Neural progenitor cell (in vitro differentiated cells): ENCODE results near the gene CLCN4. TPM values are rescaled to one million over a fixed set of nuclear protein-coding genes. Genes with fewer than 3 reads are reported as not detected.

Source experiments
- DNase-seq: peaks from one replicate; pipeline ENCODE4 v3.0.0-alpha.2; 2016; ENCODE audit warnings: low spot score
- H2AFZ ChIP-seq: fragments of 200-600 bp; sonication (generic); replicated peaks from 2 replicates; pipeline ENCODE4 v1.6.1; 2016; ENCODE audit warnings: antibody characterized with exemption
- H3F3A ChIP-seq: fragments of 200-600 bp; sonication (generic); 2 replicates; pipeline ENCODE4 v1.6.1; 2016; ENCODE audit warnings: antibody characterized with exemption, low read depth
- H3K27ac ChIP-seq: fragments of 200-600 bp; sonication (generic); 2 replicates; pipeline ENCODE4 v1.5.1; 2016; ENCODE audit warnings: mild to moderate bottlenecking
- H3K27me3 ChIP-seq: fragments of 200-600 bp; sonication (generic); 2 replicates; pipeline ENCODE4 v1.6.1; 2016; ENCODE audit warnings: mild to moderate bottlenecking, moderate library complexity
- H3K36me3 ChIP-seq: fragments of 200-600 bp; sonication (generic); 2 replicates; pipeline ENCODE4 v1.5.1; 2016
- H3K4me1 ChIP-seq: fragments of 200-600 bp; sonication (generic); 2 replicates; pipeline ENCODE4 v1.6.1; 2016; ENCODE audit warnings: mixed run types
- H3K4me2 ChIP-seq: fragments of 200-600 bp; sonication (generic); 2 replicates; pipeline ENCODE4 v1.6.1; 2016
- H3K4me3 ChIP-seq: fragments of 200-600 bp; sonication (generic); 2 replicates; pipeline ENCODE4 v1.5.1; 2016
- H3K79me2 ChIP-seq: fragments of 200-600 bp; sonication (generic); 2 replicates; pipeline ENCODE4 v1.6.1; 2016; ENCODE audit warnings: low read depth
- H3K9ac ChIP-seq: fragments of 200-600 bp; sonication (generic); 2 replicates; pipeline ENCODE4 v1.6.1; 2016
- H3K9me3 ChIP-seq: fragments of 200-600 bp; sonication (generic); 2 replicates; pipeline ENCODE4 v1.5.1; 2016; ENCODE audit warnings: low read depth
- H4K20me1 ChIP-seq: fragments of 200-600 bp; sonication (generic); 2 replicates; pipeline ENCODE4 v1.6.1; 2016; ENCODE audit warnings: low read depth
- H3K27ac Mint-ChIP-seq: 3 replicates; pipeline ENCODE4 v1.8.0; 2021; ENCODE audit warnings: mixed read lengths
- H3K27me3 Mint-ChIP-seq: 2 replicates; pipeline ENCODE4 v1.8.0; 2022; ENCODE audit warnings: low read depth, mild to moderate bottlenecking, inconsistent platforms, moderate library complexity, mixed read lengths; ENCODE audit not compliant: insufficient read depth
- H3K36me3 Mint-ChIP-seq: 3 replicates; pipeline ENCODE4 v1.8.0; 2021; ENCODE audit warnings: mixed read lengths
- H3K4me1 Mint-ChIP-seq: 3 replicates; pipeline ENCODE4 v1.8.0; 2021; ENCODE audit warnings: mixed read lengths
- H3K4me3 Mint-ChIP-seq: 3 replicates; pipeline ENCODE4 v1.8.0; 2021; ENCODE audit warnings: mild to moderate bottlenecking, moderate library complexity, mixed read lengths
- H3K9me3 Mint-ChIP-seq: 3 replicates; pipeline ENCODE4 v1.8.0; 2020; ENCODE audit warnings: mixed read lengths
- CTCF ChIP-seq: fragments of 200-600 bp; sonication (generic); IDR thresholded peaks from 2 replicates; pipeline ENCODE4 v1.5.1; 2017; ENCODE audit warnings: antibody characterized with exemption, mild to moderate bottlenecking
- EZH2 ChIP-seq: fragments of 200-600 bp; sonication (generic); IDR thresholded peaks from 2 replicates; pipeline ENCODE4 v1.6.1; 2017; ENCODE audit warnings: antibody characterized with exemption, mild to moderate bottlenecking, moderate library complexity
- EZH2phosphoT487 ChIP-seq: fragments of 200-600 bp; sonication (generic); IDR thresholded peaks from 2 replicates; pipeline ENCODE4 v1.6.1; 2017; ENCODE audit warnings: antibody characterized with exemption
- total RNA-seq: library from RNA; depleted of rRNA; stranded (reverse); fragments of >200 nt; gene quantifications from 2 replicates; pipeline ENCODE4 v1.2.3, GENCODE V29; 2015; ENCODE audit warnings: low replicate concordance

Gene CLCN4
- total RNA-seq, 1 donor from 2014 or later = 6.6 TPM

DNA sequence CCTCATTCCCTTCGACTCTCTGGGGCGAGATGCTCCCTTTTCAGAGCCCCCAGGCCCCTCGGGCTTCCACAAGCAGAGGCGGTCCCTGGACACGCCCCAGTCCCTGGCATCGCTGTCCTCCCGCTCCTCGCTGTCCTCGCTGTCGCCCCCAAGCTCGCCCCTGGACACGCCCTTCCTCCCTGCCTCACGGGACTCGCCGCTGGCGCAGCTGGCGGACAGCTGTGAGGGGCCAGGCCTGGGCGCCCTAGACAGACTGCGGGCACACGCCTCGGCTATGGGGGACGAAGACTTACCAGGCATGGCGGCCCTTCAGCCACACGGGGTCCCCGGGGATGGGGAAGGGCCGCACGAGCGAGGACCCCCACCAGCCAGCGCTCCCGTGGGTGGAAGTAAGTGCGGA, 39.5 kb upstream of the CLCN4 start:
- Mint-ChIP-seq H3K36me3 (peaks cover 64% of the 10 kb centered on the region), H3K27me3 (peaks cover 4% of the 10 kb centered on the region), H3K9me3 (peaks cover 67% of the 10 kb centered on the region), H3K4me1 (no peaks in the 10 kb centered on the region), H3K4me3 (no peak overlapping the region), H3K27ac (no peak overlapping the region)
- H3K27ac ChIP-seq = no peak overlapping the region
- no peak overlapping the region for H3K4me2 ChIP-seq
- no peak overlapping the region for H2AFZ ChIP-seq
- H3K9me3 ChIP-seq = peaks cover 29% of the 10 kb centered on the region
- no peak for TF ChIP-seq EZH2phosphoT487
- no peak for TF ChIP-seq EZH2
- TF ChIP-seq CTCF = no peak
- H3K4me3 ChIP-seq = no peak overlapping the region
- H3K79me2 ChIP-seq = no peaks in the 10 kb centered on the region
- H3F3A ChIP-seq = peaks cover 16% of the 10 kb centered on the region
- H3K4me1 ChIP-seq = no peaks in the 10 kb centered on the region
- H4K20me1 ChIP-seq = no peaks in the 10 kb centered on the region
- peaks cover 5% of the 10 kb centered on the region for H3K36me3 ChIP-seq
- no peak for DNase-seq
- H3K27me3 ChIP-seq = no peaks in the 10 kb centered on the region
- no peak overlapping the region for H3K9ac ChIP-seq

DNA sequence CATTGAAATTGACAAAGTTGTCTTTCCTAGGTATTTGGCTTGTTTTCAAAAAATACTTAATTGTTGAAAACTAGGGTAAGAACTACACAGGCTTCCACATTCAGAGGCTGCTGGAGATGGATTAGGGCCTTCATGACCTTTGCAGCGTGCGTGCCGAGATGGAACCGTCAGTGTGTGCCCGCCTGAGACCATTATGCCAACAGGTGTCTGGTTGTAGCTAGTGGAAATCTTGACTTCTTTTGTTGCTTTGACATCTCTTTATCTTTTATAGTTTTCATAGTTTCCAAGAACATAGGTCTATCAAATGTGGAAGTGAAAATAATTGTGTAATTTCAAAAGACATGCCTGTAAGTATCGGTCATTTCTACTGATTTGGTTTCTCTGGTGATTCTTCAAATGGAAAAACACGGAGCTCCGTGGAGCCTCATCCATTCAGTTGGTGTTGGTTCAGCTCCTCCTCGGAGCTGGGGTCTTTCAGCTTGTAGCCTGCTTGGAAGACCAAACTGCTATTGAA, 38.9 kb upstream of the CLCN4 start:
- H3K36me3 Mint-ChIP-seq = peaks cover 66% of the 10 kb centered on the region
- Histone ChIP-seq H3K9me3 (peaks cover 29% of the 10 kb centered on the region), H3K4me2 (no peak overlapping the region), H3F3A (peaks cover 16% of the 10 kb centered on the region), H3K4me3 (no peak overlapping the region), H3K4me1 (no peaks in the 10 kb centered on the region), H3K79me2 (no peaks in the 10 kb centered on the region), H3K9ac (no peak overlapping the region), H4K20me1 (no peaks in the 10 kb centered on the region), H3K36me3 (peaks cover 5% of the 10 kb centered on the region), H3K27me3 (no peaks in the 10 kb centered on the region), H3K27ac (no peak overlapping the region), H2AFZ (no peak overlapping the region)
- H3K27me3 Mint-ChIP-seq = peaks cover 2% of the 10 kb centered on the region
- no peak overlapping the region for H3K27ac Mint-ChIP-seq
- H3K4me3 Mint-ChIP-seq = no peak overlapping the region
- DNase-seq = no peak
- TF ChIP-seq CTCF (no peak), EZH2 (no peak), EZH2phosphoT487 (no peak)
- H3K4me1 Mint-ChIP-seq = no peaks in the 10 kb centered on the region
- peaks cover 69% of the 10 kb centered on the region for H3K9me3 Mint-ChIP-seq

DNA sequence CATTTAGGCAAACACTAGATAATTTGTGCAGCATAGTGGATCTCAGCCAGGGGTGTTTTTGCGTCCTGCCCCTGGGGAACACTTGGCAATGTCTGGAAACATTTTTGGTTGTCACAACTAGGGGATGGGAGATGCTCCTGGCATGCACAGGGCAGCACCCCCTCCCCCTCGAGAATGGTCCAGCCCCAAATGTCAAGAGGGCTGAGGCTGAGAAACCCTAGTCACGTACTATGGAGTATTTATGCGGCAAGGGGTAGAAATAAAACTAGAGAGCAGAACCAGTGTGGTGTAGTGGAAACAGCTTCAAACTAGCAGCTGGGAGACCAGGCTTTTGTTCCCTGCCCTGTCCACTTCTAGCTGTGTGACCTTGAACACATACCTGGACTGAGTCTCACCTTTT, 38.2 kb upstream of the CLCN4 start:
- H3K27me3 Mint-ChIP-seq = peaks cover 2% of the 10 kb centered on the region
- Histone ChIP-seq H3K4me3 (no peak overlapping the region), H3K9ac (no peak overlapping the region), H3K4me2 (no peak overlapping the region), H3F3A (peaks cover 16% of the 10 kb centered on the region), H3K4me1 (no peaks in the 10 kb centered on the region), H2AFZ (no peak overlapping the region), H3K36me3 (peaks cover 5% of the 10 kb centered on the region), H3K27ac (no peak overlapping the region), H4K20me1 (no peaks in the 10 kb centered on the region), H3K79me2 (no peaks in the 10 kb centered on the region), H3K9me3 (peaks cover 29% of the 10 kb centered on the region), H3K27me3 (no peaks in the 10 kb centered on the region)
- no peaks in the 10 kb centered on the region for H3K4me1 Mint-ChIP-seq
- H3K9me3 Mint-ChIP-seq = peaks cover 67% of the 10 kb centered on the region
- H3K36me3 Mint-ChIP-seq = peaks cover 64% of the 10 kb centered on the region
- DNase-seq = no peak
- TF ChIP-seq EZH2phosphoT487 (no peak), EZH2 (no peak), CTCF (no peak)
- H3K4me3 Mint-ChIP-seq = no peak overlapping the region
- H3K27ac Mint-ChIP-seq = no peak overlapping the region
